Gastrocnemius medialis (tissue), 4 donors: ENCODE measurements around the gene SOX30.

ENCODE experiments used
- CTCF ChIP-seq, 5 experiments: fragments of 450-650 bp in 3 of 5; fragments of 200-600 bp in 2 of 5; sonication (generic) in 2 of 5; IDR thresholded peaks in 4 of 5; conservative IDR thresholded peaks in 1 of 5; 1 replicate in 4 of 5; 2 replicates in 1 of 5; pipeline ENCODE4 v1.5.1; 2016 to 2019; ENCODE audit warnings: antibody characterized with exemption in 5 of 5, mild to moderate bottlenecking in 3 of 5, moderate library complexity in 3 of 5
- POLR2A ChIP-seq, 2 donors: fragments of 450-650 bp; IDR thresholded peaks; one replicate each; pipeline ENCODE4 v1.6.1; 2017; ENCODE audit warnings: antibody characterized with exemption in 2 of 2, mild to moderate bottlenecking in 2 of 2, moderate library complexity in 2 of 2

GRCh38 chr5:157612581-157612980 lies 39.7 kb downstream of the SOX30 start:
- TF ChIP-seq CTCF (IDR thresholded peaks at IDR 0.05 in 4 of 5, conservative IDR thresholded peaks at IDR 0.05 in 1 of 5) (no peak), POLR2A (IDR thresholded peaks at IDR 0.05) (no peak)
